HPDE6-E6E7 (cell line): ENCODE measurements around the gene LITAF.
A peak's percentile ranks its signal among the peaks of the same experiment; 100 is the strongest.
"Not testable (repeated sequence)": the region's sequence is repeated elsewhere in the genome, so short reads cannot be mapped to it uniquely, and the experiment has no call there.

ENCODE experiments used
- DNase-seq: peaks from one replicate; pipeline ENCODE4 v3.0.0; 2011; ENCODE audit warnings: missing footprints; ENCODE audit errors: extremely low spot score

Gene LITAF

DNA sequence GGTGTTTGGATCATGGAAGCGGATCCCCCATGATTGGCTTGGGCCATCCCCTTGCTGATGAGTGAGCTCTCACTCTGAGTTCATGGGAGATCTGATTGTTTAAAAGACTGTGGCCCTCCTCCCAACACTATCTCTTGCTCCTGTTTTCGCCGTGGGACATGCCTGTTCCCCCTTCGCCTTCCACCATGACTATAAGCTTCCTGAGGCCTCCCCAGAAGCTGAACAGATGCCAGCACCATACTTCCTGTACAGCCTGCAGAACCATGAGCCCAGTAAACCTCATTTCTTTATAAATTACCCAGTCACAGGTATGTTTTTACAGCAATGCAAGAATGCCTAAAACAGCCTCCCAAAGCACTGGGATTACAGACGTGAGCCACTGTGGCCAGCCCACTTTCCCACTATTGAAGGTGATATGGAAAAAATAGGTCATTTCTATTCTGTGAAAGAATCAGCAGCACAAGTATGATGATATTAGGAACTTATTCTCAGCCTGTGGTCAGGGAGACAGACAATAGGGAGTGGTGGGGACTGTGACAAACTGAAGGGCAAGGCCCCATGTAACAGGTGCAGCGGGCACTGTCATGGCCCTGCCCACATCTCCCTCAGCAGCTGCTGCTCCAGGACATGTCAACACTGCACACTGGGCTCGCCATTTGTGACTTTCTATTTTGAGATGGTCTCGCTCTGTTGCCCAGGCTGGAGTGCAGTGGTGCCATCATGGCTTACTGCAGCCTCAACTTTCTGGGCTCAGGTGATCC, 33.7 kb upstream of the LITAF start:
- no peak for DNase-seq

DNA sequence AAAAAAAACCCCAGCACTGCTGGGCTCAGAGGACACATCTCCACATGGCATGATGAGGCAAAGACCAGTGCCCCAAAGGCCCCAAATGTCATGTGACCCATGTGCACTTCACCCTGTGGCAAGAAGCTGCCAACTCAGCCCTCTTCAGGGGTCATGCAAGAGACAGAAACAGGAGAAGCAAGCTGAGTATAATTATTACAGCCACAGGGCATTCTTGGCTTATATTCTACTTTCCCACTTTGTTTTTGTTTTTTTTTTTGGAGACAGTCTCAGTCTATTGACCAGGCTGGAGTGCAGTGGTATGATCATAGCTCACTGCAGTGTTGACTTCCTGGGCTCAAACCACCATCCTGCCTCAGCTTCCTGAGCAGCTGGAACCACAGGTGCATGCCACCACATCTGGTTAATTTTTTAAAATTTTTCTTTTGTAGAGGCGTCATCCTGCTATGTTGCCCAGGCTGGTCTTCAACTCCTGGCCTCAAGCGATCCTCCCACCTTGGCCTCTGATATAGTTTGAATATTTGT, 32.7 kb upstream of the LITAF start:
- DNase-seq: no peak

DNA sequence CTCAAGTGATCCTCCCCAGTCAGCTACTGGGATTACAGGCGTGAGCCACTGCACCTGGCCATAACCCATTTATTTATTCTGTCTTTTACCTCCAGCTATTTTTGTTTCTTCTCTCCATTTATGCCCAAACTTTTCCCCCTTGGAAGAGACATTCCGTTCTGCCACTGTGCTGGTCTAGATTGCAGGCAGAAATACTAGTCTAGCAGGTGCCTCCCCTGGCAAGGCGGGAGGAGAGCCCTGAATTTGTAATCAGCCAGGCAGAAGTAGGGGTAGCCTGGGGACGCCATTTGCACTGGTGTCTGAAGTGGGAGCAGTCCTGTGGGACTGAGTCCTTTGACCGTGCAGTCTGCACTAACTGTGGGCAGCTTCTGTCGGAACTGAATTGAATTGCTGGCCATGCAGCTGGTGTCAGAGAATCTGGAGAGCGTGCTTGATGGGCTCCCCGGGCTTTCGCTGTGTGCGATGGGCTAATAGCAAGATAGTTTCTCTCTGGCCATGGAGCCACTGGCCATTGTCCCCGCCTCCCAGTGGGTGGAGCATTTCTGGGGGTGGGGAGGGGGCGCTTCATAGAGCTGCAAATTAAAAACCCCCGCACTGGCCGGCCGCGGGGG, 31.5 kb upstream of the LITAF start:
- no peak for DNase-seq

DNA sequence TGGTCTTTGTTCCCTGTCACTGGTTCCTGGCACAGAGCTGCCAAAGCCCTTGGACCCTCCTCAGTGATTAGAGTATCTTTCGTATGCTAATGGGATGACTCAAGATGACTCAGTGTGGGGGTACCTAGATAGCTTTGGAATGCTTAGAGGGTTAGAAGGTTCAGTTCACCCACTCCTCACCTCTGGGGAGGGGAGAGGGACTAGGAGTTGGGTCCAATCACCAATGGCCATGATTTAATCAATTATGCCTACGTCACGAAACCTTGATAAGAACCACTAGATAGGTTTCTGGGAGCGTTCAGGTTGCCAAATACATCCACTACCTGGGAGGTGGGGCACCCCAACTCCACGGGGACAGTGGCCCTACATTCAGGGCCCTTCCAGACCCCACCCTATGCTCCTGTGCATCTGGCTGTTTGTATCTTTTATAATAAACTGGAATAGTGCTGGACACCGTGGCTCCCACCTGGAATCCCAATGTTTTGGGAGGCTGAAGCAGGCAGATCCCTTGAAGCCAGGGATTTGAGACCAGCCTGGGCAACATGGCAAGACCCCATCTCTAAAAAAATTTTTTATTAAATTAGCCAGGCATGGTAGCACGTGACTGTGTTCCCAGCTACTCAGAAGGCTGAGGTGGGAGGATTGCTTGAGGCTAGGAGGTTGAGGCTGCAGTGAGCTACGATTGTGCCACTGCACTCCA, 29.2 kb upstream of the LITAF start:
- DNase-seq: no peak

DNA sequence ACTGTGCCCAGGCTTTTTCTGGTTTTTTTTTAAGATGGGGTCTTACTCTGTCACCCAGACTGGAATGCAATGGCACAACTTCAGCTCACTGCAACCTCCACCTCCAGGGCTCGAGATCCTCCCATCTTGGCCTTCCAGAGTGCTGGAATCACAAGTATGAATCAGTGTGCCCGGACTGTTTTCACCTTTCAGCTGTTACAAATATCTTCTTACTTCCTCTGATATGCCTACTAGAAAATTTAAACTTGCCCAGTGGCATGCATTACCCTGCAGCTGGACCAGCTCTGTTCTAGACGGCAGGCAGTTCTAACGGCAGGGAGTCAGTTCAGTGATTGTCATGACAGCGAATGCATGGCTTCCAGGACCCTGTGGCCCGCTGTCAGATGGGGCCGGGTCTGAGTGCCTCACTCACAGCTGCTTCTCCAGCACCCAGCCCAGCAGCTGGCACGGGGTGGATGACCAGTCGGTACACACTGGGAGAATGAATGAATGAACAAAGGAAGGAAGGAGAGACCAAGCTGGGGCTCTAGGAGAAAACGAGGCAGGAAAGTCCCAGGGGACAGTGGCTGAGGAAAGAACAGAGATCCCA, 28.0 kb upstream of the LITAF start:
- no peak for DNase-seq

DNA sequence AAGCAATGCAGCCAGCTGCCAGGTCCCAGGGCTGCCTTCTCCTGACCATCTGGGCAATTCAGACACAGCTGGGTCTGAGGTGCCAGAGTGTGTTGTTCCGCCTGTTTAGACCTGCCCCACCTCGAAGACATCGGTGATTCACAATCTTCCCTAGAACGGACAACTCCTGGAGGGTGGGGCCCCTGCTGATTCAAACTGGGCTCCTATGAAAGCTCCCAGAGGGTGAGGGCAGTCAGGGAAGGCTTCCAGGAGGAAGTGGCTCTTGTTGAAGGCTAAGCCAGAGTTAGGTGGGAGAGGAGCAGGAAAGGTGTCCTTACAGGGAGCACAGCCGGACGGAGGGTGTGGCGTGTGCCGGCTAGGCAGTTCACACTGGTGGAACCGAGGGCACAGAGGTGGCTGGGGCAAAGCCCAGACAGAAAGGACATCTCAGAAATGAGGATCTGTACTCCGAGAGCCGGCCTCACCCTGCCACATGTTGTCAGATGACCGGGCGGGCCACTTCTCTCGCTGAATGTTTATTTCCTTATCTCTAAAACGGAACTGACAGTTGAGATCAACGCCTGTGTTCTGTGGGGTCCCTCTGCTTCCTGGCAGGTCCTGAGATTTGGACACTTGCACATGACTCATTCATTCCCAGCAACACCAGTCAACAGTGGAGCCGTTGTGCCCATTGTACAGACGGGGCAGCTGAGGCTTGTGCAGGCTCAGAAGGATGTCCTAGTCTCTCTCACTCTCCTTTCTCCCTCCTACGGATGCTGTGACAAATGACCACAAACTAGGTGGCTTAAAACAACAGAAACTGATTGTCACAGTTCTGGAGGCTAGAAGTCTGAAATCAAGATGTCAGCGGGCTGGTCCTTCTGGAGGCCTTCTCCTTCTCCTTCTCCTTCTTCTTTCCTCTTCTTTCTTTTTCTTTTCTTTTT, 26.9 kb upstream of the LITAF start:
- DNase-seq: peak; percentile 92

DNA sequence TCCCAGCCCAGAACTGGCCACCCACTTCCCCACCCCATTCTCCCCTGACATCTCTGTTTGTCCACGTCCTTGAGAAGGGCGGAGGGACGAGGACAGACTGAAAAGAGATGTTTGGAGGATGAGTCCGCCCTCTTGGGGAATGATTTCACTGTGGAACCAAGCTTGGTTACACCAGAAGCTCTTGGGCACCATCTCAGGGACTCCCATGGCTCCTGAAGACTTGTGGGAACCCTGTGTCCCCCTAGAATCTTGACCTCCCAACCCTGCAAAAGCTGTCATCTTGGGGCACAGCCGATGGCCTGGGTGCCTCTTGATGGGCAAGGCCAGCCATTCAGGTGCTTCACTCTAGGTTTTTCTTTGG, 25.9 kb upstream of the LITAF start:
- DNase-seq: no peak

DNA sequence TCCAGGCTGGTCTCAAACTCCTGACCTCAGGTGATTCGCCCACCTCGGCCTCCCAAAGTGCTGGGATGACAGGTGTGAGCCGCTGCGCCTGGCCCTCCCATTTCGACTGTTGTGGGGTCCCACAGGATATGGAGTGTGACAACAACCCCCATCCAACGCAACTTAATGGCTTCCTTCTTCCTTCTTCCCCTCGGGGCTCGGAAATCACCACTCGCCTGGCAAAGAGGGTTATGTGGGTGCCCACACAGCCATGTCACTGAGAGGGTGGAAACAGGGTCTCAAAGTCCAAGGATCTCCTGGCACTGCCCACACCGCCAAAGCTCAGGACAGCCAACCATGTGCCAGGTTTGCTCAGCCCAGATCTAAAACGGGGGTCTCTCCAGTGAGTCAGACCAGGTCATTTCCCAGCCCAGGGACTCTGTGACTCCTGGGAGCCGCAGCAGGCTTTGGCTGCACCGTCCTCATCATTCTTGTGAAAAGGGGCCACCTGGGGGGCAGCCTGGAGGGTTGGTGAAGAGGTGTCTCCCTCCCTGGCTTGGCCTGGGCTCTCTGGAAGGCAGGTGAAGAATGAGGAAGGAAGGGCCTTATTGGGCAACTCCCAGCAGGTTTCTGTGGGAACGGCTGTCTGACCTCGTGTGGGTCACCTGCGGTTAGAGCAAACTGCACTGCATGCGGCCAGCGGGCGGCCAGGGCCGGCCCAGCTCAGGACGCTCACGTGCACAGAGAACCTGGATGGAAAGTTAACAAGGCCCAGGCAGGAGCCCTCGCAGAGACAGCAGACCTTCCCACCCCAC, 25.3 kb upstream of the LITAF start:
- DNase-seq: peak; percentile 92

DNA sequence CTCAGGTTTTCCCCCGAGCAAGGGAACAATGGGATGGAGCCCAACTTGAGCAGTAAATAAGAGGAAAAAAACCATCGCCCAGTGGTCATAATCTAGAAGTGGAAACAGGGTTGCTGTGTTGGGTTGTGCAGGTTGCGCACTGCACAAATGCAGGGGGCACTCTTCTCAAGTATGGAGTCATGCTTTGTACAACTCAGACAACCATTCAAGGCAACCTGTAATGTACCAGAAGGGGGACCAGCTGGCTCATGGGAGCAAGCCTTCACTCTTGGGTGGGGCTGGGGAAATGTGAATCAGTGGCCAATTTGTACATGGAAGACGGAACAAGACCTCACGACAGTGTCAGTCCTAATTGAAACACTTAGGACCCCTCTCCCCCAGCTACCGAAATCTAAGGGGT, 23.9 kb upstream of the LITAF start:
- DNase-seq: no peak

DNA sequence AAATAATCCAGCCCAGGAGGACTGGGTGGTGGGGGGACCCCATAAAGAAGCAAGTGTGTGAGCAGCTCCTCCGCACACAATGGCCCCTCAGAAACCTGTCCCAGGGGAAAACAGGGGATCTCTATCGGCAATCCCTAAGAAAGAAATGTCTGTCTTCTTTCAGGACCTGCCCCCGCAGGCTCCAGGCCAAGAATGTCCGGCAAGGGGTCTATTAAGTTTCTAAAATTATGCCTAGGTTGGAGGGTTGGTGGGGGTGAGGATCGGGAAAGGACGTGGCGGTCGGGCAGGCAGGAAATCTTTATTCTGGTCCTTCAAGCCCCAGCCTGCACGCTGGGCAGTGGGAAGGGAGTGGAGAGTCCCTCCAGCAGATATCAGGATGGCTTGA, 23.4 kb upstream of the LITAF start:
- no peak for DNase-seq

DNA sequence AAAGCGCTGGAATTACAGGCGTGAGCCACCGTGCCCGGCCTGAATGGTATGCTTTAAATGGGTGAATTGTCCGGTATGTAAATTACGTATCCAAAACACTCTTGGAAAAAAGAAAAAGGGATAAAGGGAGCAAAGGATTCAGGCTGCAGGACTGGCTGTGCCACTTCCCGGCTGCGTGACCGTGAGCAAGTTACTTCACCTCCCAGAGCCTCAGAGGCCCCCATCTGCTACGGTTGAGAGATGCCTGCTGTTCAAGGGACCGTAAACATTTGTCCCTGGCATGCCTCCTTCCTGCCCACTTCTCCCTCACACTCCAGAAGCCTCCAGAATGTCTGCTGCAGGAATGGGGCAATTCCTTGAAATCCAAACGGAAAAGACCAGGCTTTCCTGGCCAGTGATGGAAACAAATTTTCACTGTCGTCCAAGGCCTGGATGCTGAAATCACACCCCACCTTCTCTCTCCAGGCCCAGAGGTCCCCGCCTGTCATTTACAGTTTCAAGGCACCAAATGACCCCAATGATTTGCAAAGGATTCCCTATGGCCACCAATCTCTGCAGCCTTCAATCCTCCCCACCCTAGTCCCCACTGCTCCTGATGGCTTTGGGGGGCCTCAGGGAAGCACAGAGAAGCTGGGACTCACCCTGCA, 22.9 kb upstream of the LITAF start:
- no peak for DNase-seq

DNA sequence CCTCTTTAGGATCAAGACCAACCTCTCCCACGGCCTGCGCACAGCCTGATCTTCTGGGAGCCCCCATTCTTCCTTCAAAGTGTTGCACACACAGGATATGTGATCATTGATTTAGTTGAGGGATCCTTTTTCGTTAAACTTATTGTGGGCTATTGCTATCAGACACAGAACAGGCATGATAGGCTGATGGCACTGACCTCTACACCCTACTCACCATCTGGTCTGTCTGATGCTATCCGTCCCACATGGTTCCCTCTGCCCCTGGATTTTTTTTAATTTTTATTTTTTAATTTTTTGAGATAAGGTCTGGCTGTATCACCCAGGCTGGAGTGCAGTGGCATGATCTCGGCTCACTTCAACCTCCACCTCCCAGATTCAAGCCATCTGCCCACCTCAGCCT, 19.2 kb upstream of the LITAF start:
- no peak for DNase-seq

DNA sequence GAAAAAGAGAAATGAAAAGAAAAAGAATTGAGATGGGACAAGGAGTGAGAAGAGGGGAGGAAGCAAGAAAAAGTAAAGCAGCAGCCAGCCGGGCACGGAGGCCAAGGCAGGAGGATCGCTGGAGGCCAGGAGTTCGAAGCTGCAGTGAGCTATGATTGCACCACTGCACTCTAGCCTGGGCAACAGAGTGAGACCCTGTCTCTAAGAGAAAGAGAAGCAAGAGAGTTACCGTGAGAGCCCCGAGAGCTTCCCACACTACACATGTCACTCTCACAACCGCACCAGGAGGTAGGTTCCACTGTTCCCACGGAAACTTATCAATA, 18.8 kb upstream of the LITAF start:
- DNase-seq: no peak

DNA sequence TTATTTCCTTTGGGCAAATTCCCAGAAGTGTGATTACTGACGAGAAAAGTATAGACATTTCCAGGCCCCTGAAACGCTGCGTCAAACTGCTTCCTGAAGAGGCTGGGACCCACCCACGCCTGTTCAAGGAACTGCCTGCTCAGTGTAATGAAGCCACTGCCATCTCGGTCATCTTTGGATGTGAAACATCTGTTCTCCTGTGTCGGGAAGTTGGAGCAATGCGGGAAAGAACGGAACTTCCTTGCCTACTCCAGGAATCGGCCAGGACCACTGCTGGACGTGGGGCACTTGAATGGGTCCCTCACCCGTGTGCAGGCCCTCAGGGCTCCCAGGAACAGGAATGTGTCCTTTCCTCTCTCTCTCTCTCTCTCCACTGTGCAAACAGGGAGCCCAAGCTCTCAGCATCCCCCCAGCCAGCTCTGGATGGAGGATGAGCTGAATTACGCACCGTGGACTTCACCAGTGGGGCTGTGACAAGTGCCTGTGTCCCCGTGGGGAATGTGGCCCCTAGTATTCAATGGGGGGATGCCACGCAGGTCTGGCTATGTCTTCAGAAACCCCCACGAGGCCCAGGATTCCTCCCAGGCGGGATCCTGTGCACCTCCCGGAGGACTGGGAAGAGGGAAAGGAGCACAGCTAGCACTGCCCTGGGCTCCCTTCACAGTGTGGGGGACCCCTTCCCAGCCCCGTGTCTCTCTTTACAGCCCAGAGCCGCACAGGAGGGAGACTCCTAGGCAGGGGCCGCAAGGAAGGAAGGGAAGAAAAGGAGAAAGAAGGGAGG, 18.3 kb upstream of the LITAF start:
- DNase-seq: no peak

DNA sequence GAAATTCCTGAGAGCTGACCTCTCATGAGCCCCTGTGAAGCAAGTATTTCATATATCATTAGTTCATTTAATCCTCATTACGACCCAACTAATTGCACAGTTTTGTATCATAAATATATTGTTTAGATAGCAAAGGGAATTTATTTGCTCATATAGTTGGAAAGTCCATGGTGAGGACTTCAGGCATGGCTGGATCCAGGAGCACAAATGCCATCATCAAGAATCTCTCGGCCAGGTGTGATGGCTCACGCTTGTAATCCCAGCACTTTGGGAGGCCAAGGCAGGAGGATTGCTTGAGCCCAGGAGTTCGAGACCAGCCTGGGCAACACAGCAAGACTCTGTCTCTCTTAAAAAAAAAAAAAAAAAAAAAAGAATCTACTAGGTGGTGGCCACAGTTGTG, 17.6 kb upstream of the LITAF start:
- not testable (repeated sequence) for DNase-seq

DNA sequence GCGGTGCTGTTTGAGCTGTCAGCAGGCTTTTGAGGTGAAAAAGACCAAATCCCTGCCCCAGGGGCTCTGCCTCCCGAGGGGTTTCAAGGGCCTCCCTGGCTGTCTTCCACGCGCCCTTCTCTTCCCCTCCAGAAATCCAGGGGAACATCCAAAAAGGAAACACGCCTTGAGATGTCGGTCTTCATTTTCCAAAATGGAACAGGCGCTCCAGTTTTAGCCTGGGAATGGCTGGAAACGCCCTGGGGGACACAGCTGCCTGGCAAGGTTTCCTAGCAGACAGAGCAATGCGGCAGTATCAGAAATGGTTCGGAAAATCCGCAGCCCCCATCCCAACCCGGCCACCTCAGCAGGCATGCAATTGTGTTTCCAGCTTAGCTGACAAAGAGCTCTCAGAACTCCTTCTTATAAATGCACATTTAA, 16.6 kb upstream of the LITAF start:
- no peak for DNase-seq

DNA sequence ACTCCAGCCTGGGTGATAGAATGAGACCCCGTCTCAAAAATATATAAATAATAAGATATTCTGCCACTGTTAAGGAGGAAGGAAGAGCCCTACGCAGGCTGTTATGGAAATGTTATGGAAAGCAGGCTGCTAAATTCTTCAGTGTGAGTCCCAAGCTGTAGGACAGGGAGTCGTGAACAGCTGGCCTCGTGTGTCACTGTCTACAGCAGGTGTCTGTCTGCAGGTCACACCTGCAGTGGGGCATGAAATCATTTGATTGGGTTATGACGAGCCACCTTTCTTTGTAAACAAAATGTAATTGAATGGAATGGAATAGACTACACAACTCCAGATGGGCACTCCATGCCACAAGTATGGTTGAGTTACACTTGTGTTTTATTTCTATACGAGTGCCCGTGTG, 15.6 kb upstream of the LITAF start:
- DNase-seq: no peak

DNA sequence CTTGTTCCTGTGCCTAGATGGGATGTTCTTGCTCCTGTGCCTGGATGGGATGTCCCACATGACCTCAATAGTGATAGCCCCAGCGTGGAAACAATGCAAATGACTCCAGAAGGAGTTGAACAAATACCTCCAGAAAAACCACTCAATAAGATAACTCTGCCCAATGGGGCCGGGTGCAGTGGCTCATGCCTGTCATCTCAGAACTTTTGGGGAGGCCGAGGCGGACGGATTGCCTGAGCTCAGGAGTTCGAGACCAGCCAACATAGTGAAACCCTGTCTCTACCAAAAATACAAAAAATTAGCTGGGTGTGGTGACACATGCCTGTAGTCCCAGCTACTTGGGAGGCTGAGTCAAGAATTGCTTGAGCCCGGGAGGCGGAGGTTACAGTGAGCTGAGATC, 15.2 kb upstream of the LITAF start:
- DNase-seq: no peak

DNA sequence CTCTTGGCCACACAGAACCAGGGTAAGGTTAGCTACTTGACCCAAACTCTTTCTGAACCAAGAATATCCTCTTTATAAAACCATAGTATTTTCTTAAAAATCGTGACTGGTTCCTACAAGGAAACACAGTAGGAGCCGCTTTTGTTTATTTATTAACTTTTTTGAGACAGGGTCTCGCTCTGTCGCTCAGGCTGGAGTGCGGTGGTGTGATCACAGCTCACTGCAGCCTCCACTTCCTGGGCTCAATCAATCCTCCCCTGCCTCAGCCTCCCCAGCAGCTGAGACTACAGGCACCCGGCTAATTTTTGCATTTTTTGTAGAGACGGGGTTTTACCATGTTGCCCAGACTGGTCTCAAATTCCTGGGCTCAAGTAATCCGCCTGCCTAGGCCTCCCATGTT, 14.7 kb upstream of the LITAF start:
- DNase-seq: no peak

DNA sequence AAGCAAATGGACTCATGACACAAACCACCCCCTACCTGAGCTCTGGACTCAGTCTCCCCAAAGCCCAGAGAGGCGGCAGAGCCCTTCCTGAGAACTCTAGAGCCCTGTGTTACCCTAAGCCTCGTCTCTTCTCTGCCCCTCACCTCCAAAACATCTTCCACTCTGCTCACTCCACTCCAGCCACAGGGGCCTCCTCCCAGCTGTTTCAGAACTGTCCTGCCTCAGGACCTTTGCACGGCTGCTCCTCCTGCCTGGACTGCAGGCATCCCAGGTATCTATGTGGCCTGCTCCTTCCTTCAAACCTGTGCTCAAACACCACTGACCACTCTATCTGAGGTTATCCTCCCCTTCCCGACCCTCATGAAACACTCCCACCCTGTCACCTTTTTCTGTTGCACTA, 12.9 kb upstream of the LITAF start:
- no peak for DNase-seq
